Measurements from ENCODE around the gene HIGD1A.

The HIGD1A gene

DNA sequence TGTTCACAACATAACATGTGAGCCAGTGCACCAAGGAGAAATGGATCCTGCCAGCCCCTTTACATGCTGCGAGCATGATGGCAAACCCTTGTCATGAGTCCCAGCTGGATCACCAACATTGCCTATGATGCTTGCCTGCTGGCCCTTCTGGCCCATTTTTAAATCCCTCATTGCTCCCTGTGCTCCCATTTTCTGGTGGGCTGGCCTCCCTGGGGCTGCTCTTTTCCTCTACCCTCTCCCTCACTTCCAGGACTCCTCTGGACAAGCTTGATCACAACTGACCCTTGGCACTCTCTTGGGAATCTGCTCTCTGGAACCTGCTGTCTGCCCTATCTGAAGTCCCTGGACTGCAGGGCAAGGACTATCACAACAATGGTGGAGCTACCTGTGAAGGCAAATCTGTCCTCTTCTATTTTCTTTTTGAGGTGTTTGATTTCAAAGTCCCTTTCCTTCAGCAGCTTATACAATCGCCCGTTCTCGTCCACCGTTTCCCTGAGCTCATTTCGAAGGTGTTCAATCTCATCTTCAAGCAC is 47.5 kb downstream of the HIGD1A start:
- DNase-seq: no peak

DNA sequence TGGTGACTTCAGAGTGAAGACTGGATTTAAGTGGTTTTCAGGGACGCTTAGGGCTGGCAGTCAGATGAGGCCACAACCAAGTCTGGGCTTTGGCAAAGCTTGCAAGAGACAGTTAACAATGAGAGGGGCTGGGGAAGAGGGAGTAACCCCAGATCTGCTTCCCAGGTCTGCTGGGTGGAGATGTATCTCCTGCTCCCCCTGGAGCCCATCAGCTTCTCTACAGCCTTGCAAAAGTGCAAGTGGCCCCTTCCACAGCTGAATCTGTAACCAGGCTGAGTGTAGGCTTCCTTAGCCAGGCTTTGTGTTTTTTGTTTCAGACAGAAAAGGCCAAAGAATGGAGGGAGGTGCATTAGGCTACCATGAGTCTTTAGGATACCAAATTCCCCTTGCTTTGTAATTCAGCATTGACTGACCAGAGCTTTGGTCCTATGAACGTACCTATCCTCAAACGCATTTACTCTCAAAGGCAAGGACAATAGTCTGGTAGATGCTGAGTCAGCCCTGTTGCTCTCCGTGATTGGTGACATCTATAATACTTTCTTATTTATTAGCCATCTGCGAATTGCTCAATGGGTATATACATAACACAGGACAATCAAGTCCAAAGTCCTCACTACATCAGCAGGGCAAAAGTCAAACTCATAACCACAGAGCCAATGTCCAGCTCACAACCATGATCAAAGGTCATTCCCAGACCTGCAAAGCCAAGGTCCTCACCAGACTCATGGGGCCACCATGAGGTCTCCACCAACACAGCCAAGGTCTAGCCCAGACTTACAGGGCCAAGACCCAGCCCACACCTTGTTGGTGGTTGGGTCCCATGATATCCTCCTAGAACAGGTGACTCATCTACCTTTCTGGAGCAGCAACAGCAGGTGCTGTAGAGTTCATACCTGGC is 48.4 kb downstream of the HIGD1A start:
- peak in 17 of 56 donors; percentile 12 to 61 (median 32) for DNase-seq

DNA sequence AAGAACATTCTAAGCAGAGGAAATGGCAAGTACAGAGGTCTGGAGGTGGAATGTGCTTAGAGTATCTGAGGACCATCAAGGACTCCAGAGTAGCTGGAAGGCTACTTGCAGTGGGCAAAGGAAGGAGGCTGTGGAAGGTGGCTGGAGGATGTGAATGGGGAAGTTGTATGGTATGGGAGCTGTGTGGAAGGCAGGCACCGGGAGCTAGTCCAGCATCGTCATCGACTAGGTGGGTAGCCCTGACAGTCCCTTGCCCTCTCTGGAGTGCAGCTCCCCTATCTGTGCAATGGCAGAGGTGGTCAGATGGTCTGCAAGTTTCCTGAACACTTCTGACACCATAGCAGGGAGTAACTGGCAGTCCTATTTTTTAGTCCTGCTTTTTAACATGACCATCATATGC is 50.5 kb downstream of the HIGD1A start:
- no peak for DNase-seq

DNA sequence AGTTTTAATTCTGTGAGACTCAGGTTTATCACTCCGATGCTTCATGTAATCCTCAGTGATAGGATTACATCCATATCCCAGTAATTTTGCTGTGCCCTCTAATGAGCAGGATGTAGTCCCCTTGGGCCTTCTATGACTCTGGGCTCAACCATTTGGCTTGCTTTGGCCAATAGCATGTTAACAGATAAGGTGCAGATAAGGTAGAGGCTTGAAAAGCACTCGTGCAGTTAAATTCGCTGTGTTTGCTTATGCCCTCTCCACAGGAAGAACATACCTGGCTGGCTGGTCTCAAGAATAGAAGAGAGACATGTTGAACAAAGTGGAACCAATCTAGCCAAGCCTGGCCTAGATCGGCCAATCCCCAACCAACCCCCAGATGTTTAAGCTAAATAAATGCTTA is 51.3 kb downstream of the HIGD1A start:
- no peak for DNase-seq

DNA sequence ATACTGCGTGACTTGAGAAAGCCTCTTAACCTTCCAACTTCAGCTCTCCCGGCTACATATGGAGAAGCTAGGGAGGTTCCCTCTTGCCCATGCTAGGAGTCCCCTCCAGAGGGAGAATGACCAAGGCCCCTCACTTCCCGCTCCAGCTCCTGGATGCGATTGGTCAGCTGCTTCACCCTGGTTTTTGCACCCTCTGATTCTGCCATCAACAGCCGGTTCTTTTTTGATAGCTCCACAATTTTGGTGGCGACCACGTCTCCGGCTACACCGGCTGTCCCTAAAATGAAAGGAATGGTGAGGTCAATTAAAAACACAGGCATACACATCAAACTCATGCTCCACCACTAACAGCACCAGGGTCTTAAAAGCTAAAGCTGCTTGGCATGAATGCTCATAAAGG is 51.8 kb downstream of the HIGD1A start:
- DNase-seq: no peak

DNA sequence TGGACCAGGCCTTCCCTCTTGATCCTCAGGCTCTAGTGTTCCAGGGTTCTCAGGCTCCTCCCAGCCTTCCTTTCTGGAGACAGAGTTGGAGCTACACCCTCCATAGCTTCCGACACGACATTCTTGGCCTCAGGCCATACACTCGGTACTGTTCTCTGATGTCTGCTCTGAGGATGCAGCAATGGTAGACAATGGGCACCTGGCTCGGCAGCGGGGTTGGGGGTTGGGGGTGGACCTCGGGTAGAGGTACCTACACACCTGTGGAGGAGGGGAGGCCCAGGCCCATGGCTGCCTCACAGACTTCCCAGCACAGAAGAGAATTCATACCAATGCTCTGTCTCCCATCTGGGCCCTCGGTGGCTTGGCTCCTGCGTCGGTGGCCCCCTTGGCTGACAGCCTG is 52.7 kb downstream of the HIGD1A start:
- DNase-seq: no peak

DNA sequence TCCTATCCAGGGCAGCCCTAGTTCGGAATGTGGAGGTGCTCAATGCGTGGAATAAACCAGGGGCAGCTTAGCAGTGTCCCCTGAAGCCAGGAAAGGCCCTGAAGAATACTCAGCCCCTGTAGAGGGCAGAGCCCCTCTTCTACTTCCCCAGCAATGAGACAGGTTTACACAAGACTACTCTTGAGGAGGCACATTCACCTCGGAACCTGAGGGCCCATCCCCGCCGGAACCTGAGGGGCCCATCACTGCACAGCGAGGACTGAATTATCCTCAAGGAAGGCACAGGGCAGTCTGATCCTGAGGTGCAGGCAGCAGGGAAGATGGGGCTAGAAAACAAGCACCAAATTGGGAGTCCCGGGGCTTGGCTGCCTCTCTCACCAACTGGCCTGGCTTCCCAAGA is 53.5 kb downstream of the HIGD1A start:
- DNase-seq: no peak

DNA sequence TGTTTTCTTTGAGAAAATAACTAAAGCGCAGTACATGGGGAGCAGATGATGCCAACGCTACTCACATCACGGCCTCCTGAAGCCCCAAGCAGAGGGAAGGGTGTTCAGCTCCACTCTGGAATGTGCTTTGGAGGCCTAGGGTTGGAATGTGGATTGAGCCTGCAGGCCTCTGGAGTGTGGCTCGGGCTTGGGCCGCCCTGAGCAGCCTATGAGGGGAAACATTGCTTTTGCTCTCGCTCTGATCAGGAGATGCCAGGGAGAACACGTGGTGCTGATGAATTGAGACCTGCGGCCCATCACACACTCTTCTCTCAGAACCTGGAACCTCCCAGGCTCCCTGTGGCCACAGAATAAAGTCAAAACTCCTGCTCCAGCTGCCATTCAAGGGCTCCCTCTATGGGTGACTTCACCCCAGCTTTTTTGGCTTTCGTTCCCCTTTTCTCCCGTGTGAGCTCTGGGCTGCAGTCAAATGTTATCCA is 54.5 kb downstream of the HIGD1A start:
- peak in 26 of 56 donors; percentile 27 to 75 (median 45) for DNase-seq

DNA sequence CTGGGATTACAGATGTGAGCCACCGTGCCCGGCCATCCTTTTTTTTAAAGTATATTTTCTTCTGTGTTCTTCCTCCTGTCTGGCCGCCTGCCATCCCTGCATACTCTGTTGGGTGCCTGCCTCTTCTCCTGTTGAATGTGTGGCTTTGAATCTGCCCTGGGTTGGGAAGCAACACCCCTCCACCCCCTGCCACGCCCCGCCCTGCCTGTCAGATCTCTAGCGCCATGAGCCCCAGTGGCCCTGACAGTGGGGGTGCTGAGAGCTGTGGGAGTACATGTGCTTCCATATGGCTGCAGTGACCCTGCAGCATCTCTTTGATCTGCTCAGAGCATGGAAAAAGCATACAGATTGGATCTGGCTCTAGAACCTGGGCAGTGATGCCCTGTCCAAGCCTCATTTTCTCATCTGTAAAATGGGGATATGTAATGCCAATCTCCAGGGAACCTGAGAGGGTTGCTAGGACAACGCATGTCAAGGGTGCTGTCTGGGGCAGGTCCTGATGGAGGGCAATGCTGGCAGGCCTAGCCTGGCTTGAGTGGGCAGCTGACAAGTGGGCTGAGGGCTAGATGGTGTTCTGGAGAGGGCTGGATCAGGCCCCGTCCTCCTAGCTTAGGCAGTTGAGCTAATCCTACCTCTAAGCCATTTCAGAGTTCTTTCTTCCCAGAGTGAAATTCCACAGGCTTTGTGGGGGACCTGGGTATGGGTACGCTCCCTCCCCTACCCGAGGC is 55.1 kb downstream of the HIGD1A start:
- DNase-seq: no peak

DNA sequence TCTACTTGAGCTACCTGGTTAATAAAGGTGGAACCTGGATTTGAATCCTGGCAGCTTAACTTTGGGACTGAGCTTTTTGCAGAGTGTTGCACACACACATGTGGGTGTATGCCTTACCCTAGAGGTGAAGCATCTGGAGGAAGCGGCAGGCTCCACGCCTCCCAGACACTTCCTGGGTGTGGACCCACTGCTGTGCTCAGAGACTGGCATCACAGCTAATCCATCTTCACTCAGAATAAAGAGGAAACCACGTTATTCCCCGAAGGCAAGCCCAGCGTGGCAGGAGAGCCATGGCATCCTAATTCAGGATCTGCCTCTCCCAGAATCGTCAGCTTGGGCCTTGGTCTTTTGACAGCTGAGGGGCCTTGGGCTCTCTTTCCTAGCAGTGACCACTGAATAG is 56.7 kb downstream of the HIGD1A start:
- peak in 5 of 56 donors; percentile 23 to 46 (median 35) for DNase-seq

DNA sequence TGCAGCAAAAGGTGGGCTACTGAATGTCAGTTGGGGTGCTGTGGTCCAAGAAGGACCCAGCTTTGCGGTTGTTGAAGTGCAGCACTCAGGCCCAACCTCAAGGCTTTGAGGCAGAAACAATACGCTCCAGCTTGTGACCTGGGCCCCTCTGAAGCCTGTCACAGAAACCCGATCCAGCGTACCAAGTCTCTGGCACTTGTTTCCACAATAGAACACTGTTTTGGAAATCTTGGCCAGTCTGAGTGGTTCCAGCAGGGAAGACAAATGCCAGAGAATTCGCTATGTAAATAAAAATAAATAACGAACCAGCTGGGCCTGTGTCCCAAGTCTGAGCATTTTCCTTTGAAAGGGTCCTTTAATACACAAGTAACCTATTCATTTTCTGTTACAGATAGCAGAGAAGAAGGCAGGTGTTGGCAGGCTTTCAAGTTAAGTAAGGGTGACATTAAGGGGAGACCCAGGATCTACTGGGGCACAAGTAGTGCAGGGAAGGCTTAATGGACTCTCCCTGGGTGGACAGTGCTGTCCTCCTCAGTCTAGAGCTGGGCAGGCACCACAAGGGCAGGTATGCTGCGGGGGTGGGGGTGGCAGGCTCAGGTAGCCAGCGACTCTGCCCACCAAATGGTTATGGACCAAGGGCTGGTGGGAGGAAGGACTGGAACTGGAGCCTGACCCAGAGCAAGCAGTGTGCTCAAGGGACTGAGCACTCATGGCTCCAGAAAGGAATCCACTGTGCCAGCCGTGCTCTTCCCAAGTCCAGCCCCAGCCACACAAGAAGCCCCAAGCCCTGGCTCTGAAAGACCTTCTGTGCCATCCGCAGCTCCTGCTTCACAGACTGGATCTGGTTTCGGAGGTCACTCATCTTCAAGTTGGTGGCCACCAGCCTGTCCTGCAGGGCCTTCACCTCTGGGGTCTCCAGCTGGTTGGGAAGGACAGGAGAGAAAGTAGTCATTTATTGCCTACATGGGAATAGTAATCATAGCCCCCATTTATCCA is 57.5 kb downstream of the HIGD1A start:
- peak in 19 of 56 donors; percentile 29 to 64 (median 47) for DNase-seq

DNA sequence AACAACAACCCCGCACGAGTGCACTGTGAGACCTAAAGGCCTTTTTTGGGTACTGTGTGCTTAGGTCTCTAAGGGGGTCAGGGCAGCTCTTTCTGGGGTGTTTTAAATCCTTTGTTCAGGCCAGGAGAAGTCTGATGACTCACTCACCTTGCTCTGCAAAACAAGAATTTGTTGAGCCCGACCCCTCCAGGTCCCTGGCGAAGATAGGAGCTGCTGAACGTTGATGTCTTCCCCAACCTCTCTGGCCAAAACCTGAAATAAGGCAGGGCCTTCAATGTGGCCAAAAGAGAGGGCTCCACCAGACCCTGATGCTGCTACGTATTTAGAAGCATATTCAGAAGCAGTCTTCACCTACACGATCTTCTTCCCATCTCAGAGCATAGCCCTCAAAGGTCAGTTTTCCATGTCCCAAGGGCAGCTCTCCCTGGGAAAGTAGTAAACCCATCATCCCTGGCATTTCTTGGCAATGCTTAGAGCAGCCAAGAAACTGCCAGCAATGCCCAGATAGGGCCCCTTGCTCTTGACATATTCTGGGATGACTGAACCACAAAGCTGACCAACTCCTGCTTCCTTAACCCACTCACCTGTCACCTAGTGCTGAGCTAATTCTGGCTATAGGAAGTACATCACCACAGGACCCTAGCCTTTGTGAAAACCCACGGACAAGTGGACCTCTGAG is 58.4 kb downstream of the HIGD1A start:
- DNase-seq: peak in 1 of 56 donors; percentile 39

DNA sequence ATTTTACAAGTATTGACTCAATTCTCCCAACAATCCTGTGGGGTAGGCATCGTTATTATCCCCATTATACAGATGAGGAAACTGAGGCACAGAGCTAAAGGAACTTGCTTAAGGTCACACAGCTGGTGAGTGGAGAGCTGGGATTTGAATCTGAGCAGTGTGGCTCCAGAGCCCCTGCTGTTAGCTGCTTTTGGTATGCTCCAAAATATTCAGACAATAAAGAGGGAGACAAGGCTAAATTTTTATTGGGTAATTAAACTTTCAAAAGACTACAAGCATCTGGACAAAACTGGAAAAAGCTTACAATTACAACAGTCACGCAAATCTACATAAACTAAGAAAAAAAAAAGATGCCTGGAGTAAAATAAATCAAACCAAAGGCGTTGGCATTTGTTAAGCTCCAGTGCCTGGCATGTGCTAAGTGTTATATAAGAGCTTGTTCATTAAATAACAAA is 59.0 kb downstream of the HIGD1A start:
- no peak for DNase-seq

DNA sequence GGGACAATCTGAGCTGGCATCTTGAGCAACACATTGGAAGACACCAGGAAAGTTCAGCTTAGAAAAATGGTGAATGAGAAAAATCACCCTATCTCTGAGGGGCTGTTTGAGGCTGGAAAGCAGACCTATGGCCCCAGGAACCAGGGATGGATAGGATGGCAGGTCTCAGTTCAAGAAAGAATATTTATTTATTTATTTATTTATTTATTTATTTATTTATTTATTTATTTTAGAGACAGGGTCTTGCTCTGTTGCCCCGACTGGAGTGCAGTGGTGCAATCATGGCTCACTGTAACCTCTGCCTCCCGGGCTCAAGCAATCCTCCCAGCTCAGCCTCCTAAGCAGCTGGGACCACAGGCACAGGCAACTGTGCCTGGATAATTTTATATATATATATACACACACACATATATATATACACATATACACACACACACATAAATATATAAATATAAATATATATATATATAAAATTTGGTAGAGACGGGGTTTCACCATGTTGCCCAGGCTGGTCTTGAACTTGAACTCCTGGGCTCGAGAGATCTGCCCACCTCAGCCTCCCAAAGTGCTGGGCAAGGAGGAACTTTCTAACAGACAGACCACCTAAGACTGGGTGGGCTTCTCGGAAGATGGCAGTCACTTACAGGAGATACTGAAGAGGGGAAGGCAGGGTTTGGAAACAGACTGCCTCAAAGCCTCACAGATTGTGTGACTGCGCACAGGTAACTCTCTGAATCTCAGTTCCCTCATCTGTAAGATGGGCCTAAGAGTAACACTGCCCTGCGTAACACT is 60.9 kb downstream of the HIGD1A start:
- no peak for DNase-seq

DNA sequence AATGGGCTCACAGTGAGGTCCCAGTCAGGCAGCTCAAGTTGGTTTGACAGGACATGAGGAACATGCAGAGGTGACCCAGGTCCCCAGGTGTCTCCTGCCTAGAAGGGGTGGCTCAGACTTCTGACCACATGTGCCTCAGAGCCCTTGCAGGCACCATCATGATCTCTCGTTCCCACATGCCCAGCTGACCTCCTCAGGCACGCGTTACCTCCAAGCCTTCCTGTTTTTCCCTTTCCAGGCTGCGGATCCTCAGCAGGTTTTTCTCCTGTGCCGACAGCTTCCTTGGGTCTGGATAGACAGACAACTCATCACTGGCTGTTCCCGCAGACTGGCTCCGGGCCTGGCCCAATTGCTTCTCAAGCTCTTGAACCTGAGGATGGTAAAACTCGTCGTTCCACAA is 61.6 kb downstream of the HIGD1A start:
- no peak for DNase-seq

DNA sequence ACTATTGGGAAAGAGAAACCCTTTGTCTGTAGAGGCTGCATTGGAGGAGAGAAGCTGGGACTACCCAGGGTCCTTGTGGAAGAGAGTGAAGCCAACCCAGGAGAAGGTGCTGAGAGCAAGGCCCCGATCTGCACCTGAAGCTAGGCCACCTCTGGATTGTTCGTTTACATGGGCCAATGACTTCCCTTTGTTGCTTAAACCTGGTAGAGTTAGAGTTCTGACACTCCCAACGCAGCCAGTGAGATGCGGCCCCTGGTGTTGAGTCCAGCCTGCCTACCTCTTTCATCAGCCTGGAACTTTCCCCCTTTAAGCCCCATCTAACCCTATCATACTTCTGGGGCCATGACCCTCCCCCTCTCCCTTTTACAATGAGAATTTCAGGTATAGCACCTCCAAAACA is 62.0 kb downstream of the HIGD1A start:
- no peak for DNase-seq

DNA sequence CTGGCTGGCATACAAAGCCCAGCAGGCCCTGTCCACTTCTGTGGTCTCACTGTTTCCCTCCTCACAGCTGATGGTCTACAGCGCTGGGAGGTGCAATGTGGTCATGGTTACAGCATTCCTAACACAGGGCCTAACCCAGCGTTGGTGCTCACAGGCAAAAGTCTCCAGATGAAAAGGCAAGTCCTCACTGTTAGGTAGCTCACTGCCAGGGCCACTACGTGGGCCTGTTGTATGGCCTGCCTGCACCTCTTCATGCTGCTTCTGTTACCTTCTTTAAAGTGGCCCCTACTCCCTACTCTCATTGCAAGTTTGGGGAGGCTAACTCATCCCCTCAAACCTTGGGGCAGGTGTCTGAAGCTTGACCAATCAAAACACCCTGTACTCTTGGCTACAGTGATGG is 62.5 kb downstream of the HIGD1A start:
- no peak for DNase-seq

DNA sequence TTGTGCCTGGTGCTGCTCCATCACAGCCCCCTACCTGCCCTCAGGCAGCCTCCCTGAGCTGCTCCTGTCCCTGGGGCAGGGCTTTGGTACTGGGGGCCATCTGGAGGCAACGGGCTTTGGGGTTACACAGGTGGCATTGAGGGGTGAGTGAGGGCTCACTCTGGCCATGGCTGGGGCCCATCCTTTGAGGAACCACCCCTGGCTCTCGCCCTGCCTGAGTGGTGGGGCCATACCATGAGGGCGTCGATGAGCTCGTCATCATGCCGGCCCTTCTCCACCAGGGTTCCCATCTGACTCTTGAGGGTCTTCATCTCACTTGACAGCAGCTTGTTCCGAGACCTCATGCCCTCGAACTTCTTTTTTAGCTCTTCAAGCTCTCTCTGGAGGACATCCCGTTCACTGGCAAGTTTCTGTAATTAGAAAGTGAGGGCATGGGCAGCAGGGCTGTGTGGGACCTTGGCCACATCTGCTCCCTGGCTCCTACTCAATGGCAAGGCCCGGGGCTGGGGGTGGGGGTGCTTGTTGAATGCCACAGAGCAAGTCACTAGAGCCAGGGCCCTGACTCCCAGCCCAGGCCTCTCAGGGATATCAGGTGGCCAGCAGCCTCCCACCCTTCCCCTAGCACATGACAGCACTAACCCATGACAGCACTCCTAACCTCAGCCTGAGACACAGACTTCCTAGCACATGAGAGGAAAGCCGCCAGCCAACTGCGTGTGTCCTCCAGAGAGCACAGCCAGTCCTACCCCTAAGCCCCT is 64.7 kb downstream of the HIGD1A start:
- DNase-seq: peak in 53 of 56 donors; percentile 41 to 92 (median 78)

DNA sequence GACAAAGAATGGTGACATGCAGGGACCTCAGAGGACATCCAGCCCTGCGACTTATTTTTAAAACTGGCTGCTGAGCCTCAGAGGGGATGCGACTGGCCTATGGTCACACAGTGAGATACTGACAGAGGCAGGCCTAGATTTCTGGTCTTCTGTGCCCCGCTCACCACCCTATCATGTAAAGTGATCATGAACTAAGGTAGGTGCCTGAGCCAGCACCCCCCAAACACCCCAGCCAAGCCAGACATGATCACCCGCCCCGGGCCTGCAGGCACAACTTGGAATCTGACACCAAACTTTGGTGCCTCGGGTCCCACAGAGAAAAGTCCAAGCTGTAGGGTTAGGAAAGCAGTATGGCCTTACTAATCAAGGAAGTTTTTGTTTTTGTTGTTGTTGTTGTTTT is 67.8 kb downstream of the HIGD1A start:
- DNase-seq: no peak

Data from nucleus accumbens (tissue), 56 donors.